Stimulated activated CD4-positive, alpha-beta T cell treated with anti-CD3 and anti-CD28 coated beads, Interleukin-15, amount 100 ng/mL, for 1 hour (primary cell): ENCODE data around the gene LYST.
"Not testable (repeated sequence)": the region's sequence is repeated elsewhere in the genome, so short reads cannot be mapped to it uniquely, and the experiment has no call there.

Experiments used
- DNase-seq, 2 donors: peaks; one replicate each; pipeline ENCODE4 v3.0.0-alpha.2; 2020; ENCODE audit warnings: low read depth in 1 of 2, low spot score in 1 of 2

LYST gene

GRCh38 chr1:235663628-235664027 is 203.1 kb downstream of the LYST start:
- DNase-seq: no peak

GRCh38 chr1:235661568-235661967 is 205.1 kb downstream of the LYST start:
- no peak for DNase-seq

DNA sequence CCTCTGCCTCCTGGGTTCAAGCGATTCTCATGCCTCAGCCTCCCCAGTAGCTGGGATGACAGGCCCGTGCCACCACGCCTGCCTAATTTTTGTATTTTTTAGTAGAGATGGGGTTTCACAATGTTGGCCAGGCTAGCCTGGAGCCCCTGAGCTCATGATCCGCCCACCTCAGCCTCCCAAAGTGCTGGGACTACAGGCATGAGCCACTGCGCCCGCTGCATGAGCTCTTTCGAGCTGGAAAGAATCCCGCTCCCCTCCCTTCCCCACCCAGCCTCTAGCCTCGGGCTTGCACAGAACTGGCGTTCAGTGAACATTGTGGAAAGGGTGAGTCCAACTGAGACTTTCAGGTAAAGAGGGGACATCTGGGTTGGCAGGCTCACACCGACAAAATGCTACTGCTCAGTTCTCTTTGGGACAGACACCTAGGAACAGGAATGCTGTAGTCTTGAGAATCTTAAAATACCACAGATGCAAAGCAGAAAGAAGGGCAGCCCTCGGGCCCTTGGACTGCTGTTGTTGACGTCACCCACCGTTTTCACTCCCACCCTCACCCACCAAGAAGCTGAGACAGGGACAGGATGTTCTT is 207.4 kb downstream of the LYST start:
- DNase-seq: no peak

DNA sequence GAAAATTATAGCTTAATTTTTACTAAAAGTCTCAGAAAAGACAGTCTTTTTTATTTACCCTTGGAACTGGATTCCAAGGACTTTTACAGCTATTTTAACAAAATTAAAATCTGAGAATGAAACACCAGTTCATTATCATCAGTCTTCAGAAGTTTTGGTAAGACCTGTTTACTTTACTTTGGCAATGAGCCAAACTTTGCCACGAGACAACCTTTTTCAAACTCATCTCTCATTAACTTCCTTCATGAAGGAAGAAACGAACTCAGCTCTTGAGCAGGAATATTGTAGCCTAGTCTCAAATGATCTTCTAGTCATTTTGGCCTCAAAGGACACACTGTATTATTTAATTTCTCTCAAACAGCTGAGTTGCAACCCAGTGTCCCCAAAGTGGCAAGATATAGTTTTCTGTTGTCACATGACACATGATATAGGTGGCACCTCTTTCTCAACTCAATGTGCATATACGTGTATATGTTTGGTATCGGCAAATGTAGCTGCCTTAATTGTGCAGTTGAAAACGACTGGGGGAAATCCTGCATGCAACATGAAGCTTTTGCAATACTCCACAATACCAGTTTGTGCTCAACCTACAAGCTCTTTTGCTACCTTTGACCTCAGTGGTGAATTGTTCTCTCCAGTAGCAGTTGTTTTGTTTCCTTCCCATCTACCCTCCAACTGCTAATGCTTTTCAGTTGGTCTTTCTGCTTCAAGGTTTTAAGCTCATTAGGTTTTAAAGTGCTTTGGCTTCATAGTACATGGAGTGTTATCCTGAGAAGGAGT is 208.8 kb downstream of the LYST start:
- no peak for DNase-seq

DNA sequence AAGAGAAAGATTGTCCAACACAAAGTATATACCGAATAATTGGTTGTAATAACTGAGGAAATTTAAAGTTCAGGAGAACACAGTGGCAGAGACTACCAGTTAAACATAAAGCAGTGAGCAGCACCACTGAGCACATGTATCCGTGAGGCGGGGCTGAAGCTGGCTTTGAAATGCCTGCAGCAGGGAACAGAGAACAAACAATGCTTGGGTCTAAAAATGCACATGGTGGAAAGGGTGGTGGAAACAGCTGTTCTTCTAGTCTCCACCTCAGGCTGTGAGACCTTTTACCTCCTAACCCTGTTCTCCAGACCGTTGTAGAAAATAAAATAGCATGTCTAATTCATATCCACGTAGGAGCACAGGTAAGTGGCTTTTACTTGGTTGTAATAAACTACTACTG is 209.4 kb downstream of the LYST start:
- DNase-seq: no peak

DNA sequence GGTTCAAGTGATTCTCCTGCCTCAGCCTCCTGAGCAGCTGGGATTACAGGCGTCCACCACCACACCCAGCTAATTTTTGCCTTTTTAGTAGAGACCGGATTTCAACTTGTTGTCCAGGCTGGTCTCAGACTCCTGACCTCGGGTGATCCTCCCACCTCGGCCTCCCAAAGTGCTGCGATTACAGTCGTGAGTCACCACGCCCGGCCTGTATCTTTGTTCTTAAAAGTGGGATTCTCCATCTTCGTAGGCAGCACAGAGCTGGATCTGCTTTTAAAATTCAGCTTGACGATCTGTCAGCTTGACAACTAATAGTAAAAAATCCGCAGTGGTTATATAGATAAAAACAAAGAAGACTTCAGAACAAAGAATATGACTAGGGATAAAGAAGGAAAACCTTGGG is 214.3 kb downstream of the LYST start:
- no peak for DNase-seq

GRCh38 chr1:235651170-235651806 is 215.4 kb downstream of the LYST start:
- DNase-seq: no peak

- DNase-seq: no peak
Measured at GRCh38 chr1:235650341-235651169, 216.2 kb downstream of the LYST start.

GRCh38 chr1:235649368-235650163 is 217.1 kb downstream of the LYST start, which contains the start of gene GNG4:
TSS of gene GNG4 (minus strand) at chr1:235649784. CDS start at chr1:235583838, 65,946 bp downstream.
- DNase-seq: peak in 1 of 2 donors; percentile 14

DNA sequence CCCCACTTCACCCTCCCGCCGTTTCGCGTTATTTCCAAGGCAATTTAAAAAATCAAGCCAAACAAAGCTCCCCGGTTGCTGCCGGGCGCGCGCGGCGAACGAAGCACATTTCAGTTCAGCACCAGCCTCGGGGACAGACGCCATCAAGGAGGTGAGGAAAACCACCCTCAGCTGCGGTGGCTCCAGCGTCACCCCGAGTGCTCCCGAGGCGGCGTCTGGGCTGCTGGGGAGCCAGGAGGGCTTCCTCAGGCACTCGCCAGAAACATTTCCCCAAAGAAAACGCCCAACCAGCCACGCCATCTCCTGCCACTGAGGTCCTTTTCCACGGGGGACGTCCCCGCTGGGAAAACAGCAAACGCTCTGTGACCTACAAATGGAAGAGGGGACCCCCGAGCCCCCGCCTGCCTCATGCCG is 217.7 kb downstream of the LYST start:
- DNase-seq: peak; percentile 17 to 44

DNA sequence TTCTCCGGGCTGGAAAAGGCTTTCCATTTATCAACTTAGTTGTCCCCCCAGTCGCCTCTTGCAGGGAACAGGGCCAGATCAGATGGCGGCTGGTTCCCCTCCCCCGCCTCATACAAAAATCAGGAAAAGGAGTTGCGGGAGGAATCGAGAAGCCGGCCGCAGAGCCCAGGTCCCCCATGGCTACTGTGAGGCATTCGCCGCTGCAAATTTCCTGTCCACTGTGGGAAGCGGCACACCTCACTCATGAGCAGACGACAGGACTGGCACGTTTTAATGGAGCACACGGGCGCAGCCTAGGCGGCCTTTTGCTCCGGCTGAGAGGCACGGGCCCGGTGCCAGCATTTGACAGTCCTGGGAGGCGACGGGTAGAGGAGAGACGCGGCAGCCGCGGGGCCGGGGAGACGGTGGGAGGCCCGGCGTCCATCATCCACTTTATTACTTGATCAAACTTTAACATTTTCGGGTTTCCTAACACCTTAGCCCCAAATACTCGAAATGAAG is 218.2 kb downstream of the LYST start:
- DNase-seq: no peak

DNA sequence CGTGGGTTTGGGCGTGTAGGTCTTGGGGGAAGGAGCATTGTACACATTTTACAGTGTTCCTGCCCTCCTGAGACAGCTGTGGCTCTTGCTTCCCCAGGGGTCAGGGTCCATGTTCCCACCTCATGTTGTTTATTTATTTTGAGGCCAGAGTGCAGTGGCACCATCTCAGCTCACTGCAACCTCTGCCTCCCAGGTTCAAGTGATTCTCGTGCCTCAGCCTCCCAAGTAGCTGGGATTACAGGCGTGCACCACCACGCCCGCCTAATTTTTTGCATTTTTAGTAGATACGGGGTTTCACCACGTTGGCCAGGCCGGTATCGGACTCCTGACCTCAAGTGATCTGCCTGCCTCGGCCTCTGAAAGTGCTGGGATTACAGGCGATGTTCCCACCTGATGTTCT is 219.2 kb downstream of the LYST start:
- not testable (repeated sequence) for DNase-seq

DNA sequence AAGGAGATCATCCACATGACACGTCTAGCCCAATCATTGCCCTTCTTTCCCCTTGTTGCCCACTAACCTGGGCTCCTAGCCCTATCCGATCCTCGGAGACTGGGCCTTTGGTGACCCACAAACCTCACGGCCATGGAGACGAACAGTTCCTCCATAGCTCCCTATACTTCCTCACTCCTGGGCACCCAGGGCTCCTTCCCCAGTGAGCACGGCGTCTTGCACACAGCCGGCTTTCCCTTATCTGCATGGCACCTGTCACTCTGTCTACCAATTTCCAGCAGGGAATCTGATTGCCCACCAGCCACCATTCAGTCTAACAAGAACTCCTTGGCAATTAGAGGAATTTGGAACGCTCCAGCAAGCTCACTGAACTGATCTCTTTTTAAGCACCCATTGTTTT is 220.2 kb downstream of the LYST start:
- no peak for DNase-seq

- DNase-seq: no peak
Measured at GRCh38 chr1:235644693-235645305, 221.9 kb downstream of the LYST start.

DNA sequence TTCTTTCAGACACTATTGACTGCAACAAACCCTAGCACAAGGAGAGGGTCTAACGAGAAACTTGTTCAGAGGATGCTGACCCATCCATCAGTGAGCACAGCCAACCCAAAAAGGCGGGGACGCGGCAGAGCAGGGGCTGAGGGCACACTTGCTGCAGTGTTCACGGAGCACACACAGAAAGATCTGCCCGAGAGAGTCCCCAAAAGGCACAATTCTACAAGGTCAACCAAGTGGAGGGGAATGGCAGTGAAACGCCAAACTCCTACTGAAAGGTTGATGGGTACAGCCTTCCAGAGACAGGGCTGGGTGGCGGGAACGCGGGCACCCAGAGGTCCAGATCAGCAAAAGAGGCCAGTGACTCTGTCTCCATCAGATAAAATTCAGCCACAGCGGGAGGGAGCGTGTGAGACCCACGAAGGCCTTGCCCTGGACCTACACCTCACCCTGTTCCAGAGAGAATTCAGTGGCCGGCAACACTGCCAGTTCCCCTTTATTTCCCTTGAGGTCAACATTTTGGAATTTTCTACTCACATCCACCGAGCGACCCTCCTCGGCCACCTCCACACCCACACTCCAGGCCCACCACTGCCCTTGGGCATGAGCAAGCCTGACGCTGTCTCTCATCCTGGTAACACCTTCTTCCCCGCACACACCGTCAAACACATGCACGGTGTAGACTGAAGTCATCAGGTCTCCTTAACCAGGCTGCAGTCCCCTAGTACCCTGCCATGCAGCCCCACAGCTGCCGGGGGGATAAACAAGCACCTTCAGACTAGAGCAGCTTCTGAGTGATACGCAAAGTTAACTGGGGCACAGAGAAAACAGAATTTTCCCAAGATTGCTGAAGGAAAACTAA is 222.6 kb downstream of the LYST start:
- DNase-seq: no peak

- DNase-seq: no peak
Measured at GRCh38 chr1:235642943-235643371, 223.7 kb downstream of the LYST start.

- peak; percentile 27 to 42 for DNase-seq
Measured at GRCh38 chr1:235642011-235642942, 224.4 kb downstream of the LYST start.

GRCh38 chr1:235640580-235640979 is 226.1 kb downstream of the LYST start:
- no peak for DNase-seq
